Fibroblast of lung (primary cell): ENCODE data around the gene DRD4. TPM values are rescaled to one million over a fixed set of nuclear protein-coding genes. Genes with fewer than 3 reads are reported as not detected.

ENCODE experiments used
- DNase-seq, 2 donors: peaks; one replicate each; pipeline versions ENCODE4 v3.0.0 to v3.0.0-alpha.2; 2010; ENCODE audit warnings: low read depth in 2 of 2
- H2AFZ ChIP-seq: 2 replicates; pipeline ENCODE4 v1.5.1; 2012; ENCODE audit warnings: low read length, control low read depth, inconsistent platforms
- H3K27ac ChIP-seq: 2 replicates; pipeline ENCODE4 v1.5.1; 2011; ENCODE audit warnings: low read length, control low read depth; ENCODE audit not compliant: insufficient read depth
- H3K27me3 ChIP-seq: 2 replicates; pipeline ENCODE4 v1.5.1; 2011; ENCODE audit warnings: mild to moderate bottlenecking, low read length; ENCODE audit not compliant: control insufficient read depth, insufficient read depth
- H3K36me3 ChIP-seq: 2 replicates; pipeline ENCODE4 v1.5.1; 2011; ENCODE audit warnings: low read length; ENCODE audit not compliant: control insufficient read depth, insufficient read depth
- H3K4me1 ChIP-seq: 2 replicates; pipeline ENCODE4 v1.5.1; 2011; ENCODE audit warnings: low read length; ENCODE audit not compliant: control insufficient read depth, insufficient read depth; ENCODE audit errors: extremely low read depth
- H3K4me2 ChIP-seq: 2 replicates; pipeline ENCODE4 v1.5.1; 2011; ENCODE audit warnings: low read length, control low read depth; ENCODE audit not compliant: insufficient read depth; ENCODE audit errors: extremely low read depth
- H3K4me3 ChIP-seq, 4 experiments: fragments of 200-600 bp in 1 of 4; sonication (generic) in 1 of 4; replicated peaks in 1 of 4; 2 replicates each; pipeline ENCODE4 v1.5.1; 2011 to 2016; ENCODE audit warnings: low read length in 4 of 4, low read depth in 3 of 4, mild to moderate bottlenecking in 3 of 4, control low read depth in 2 of 4, inconsistent platforms in 1 of 4, mixed read lengths in 1 of 4; ENCODE audit not compliant: insufficient read depth in 1 of 4; ENCODE audit errors: control extremely low read depth in 1 of 4
- H3K79me2 ChIP-seq: 2 replicates; pipeline ENCODE4 v1.5.1; 2012; ENCODE audit warnings: mild to moderate bottlenecking, low read length, inconsistent platforms; ENCODE audit not compliant: control insufficient read depth, insufficient read depth
- H3K9ac ChIP-seq: 2 replicates; pipeline ENCODE4 v1.5.1; 2011; ENCODE audit warnings: mild to moderate bottlenecking, low read length, control low read depth; ENCODE audit not compliant: insufficient read depth
- H3K9me3 ChIP-seq: 2 replicates; pipeline ENCODE4 v1.5.1; 2012; ENCODE audit warnings: low read depth, low read length; ENCODE audit not compliant: control insufficient read depth, insufficient read depth
- H4K20me1 ChIP-seq: 2 replicates; pipeline ENCODE4 v1.5.1; 2011; ENCODE audit warnings: low read length; ENCODE audit not compliant: control insufficient read depth, insufficient read depth; ENCODE audit errors: extremely low read depth
- EZH2 ChIP-seq: IDR thresholded peaks from 2 replicates; pipeline ENCODE4 v1.5.1; 2012; ENCODE audit warnings: low read length, control low read depth, mild to moderate bottlenecking; ENCODE audit errors: missing control alignments
- polyA plus RNA-seq, 2 donors: library from polyadenylated mRNA; depleted of rRNA in 1 of 2; stranded (reverse) in 1 of 2; unstranded in 1 of 2; fragments of >200 nt; gene quantifications; 2 replicates each; pipeline ENCODE4 v1.2.1, GENCODE V29; 2011 to 2012; ENCODE audit warnings: missing spikeins in 1 of 2
- total RNA-seq: library from RNA; depleted of rRNA; stranded (reverse); fragments of >200 nt; gene quantifications from 2 replicates; pipeline ENCODE4 v1.2.1, GENCODE V29; 2014
- TF ChIP-seq, protein P1 (sequence below), 2 donors: IDR thresholded peaks in 1 of 2; conservative IDR thresholded peaks in 1 of 2; 1 replicate in 1 of 2; 2 replicates in 1 of 2; pipeline ENCODE4 v1.5.1; 2011 to 2012; ENCODE audit warnings: low read length in 2 of 2, control low read depth in 1 of 2, inconsistent platforms in 1 of 2, low read depth in 1 of 2, mild to moderate bottlenecking in 1 of 2

Gene DRD4
- total and polyA plus RNA-seq, 2 donors (not counting 1 experiment from before 2014, with no cell fraction given), result 0.17 TPM; not detected in 1

GRCh38 chr11:589798-590197, 47.3 kb upstream of the DRD4 start:
- no peaks in the 10 kb centered on the region for H3K27me3 ChIP-seq
- H3K9ac ChIP-seq, result no peak overlapping the region
- peaks cover 3% of the 10 kb centered on the region for H3K4me1 ChIP-seq
- no peaks in the 10 kb centered on the region for H4K20me1 ChIP-seq
- no peak overlapping the region for H3K27ac ChIP-seq
- no peaks in the 10 kb centered on the region for H3K9me3 ChIP-seq
- H3K36me3 ChIP-seq, result peaks cover 35% of the 10 kb centered on the region
- H3K4me2 ChIP-seq, result no peak overlapping the region
- no peak overlapping the region for H3K4me3 ChIP-seq
- TF ChIP-seq, protein P1, sequence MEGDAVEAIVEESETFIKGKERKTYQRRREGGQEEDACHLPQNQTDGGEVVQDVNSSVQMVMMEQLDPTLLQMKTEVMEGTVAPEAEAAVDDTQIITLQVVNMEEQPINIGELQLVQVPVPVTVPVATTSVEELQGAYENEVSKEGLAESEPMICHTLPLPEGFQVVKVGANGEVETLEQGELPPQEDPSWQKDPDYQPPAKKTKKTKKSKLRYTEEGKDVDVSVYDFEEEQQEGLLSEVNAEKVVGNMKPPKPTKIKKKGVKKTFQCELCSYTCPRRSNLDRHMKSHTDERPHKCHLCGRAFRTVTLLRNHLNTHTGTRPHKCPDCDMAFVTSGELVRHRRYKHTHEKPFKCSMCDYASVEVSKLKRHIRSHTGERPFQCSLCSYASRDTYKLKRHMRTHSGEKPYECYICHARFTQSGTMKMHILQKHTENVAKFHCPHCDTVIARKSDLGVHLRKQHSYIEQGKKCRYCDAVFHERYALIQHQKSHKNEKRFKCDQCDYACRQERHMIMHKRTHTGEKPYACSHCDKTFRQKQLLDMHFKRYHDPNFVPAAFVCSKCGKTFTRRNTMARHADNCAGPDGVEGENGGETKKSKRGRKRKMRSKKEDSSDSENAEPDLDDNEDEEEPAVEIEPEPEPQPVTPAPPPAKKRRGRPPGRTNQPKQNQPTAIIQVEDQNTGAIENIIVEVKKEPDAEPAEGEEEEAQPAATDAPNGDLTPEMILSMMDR (conservative IDR thresholded peaks at IDR 0.05 in 1 of 2, IDR thresholded peaks at IDR 0.05 in 1 of 2; ENCODE audit: low read depth in 1 of 2, low read length in 2 of 2), result no peak
- TF ChIP-seq EZH2, result no peak
- peaks cover 20% of the 10 kb centered on the region for H3K79me2 ChIP-seq
- DNase-seq, result no peak
- no peak overlapping the region for H2AFZ ChIP-seq

DNA sequence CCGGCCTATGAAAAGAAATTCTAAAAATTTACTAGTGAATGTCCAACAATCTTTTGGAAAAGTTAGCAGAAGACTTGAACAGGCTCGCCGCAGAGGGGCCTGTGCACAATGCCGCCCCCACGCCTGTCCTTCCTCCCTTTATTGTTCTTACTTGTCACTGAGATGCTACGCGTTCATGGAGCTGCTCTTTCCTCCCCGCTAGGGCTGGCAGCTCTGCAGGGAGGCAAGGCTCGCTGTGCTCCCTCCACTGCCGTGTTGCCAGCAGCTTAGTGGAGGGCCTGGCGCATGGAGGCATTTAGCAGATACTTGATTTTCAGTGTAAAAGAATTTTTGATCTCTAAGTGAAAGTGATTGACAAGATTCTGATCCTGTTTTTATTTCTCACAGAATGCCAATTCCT, 46.1 kb upstream of the DRD4 start:
- no peak for DNase-seq
- TF ChIP-seq EZH2, result no peak
- TF ChIP-seq, protein P1 (conservative IDR thresholded peaks at IDR 0.05 in 1 of 2, IDR thresholded peaks at IDR 0.05 in 1 of 2; ENCODE audit: low read depth in 1 of 2, low read length in 2 of 2), result no peak
- no peaks in the 10 kb centered on the region for H3K27me3 ChIP-seq
- H3K9ac ChIP-seq, result no peak overlapping the region
- H3K4me3 ChIP-seq, result no peak overlapping the region
- no peak overlapping the region for H3K4me2 ChIP-seq
- no peak overlapping the region for H3K27ac ChIP-seq
- peaks cover 38% of the 10 kb centered on the region for H3K36me3 ChIP-seq
- H2AFZ ChIP-seq, result no peak overlapping the region
- no peaks in the 10 kb centered on the region for H3K9me3 ChIP-seq
- peaks cover 3% of the 10 kb centered on the region for H3K4me1 ChIP-seq
- H3K79me2 ChIP-seq, result peaks cover 22% of the 10 kb centered on the region
- no peaks in the 10 kb centered on the region for H4K20me1 ChIP-seq

DNA sequence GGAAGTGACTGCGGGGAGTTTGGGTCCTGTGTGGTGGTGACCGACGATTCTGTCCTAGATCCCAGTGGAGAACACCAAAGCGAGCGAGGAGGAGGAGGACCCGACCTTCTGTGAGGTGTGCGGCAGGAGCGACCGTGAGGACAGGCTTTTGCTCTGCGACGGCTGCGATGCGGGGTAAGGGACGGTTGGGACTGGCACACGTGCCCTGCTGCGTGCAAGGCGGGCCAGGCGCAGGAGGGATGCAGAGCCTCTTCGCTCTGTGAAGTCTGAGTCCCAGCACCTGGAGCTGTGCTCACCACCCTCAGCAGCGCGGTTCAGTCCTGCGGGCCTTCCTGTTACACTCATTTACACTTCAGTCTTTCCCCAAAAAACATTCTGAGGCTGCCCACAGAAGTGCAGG, 44.6 kb upstream of the DRD4 start:
- TF ChIP-seq EZH2, result no peak
- TF ChIP-seq, protein P1 (conservative IDR thresholded peaks at IDR 0.05 in 1 of 2, IDR thresholded peaks at IDR 0.05 in 1 of 2; ENCODE audit: low read depth in 1 of 2, low read length in 2 of 2), result no peak
- H3K4me3 ChIP-seq, result no peak overlapping the region
- no peak overlapping the region for H3K9ac ChIP-seq
- no peaks in the 10 kb centered on the region for H3K9me3 ChIP-seq
- H2AFZ ChIP-seq, result no peak overlapping the region
- peaks cover 2% of the 10 kb centered on the region for H3K4me1 ChIP-seq
- H3K27me3 ChIP-seq, result no peaks in the 10 kb centered on the region
- H3K36me3 ChIP-seq, result peaks cover 35% of the 10 kb centered on the region
- no peaks in the 10 kb centered on the region for H4K20me1 ChIP-seq
- H3K4me2 ChIP-seq, result no peak overlapping the region
- no peak for DNase-seq
- peaks cover 25% of the 10 kb centered on the region for H3K79me2 ChIP-seq
- H3K27ac ChIP-seq, result no peak overlapping the region
